Liver (tissue), 9 donors: Measurements from ENCODE around the gene CITED1. TPM values are rescaled to one million over a fixed set of nuclear protein-coding genes. Genes with fewer than 3 reads are reported as not detected.

ENCODE experiments used
- DNase-seq: peaks from one replicate; pipeline ENCODE4 v3.0.0-alpha.2; 2017; ENCODE audit warnings: low spot score
- H3K27ac ChIP-seq, 2 donors: one replicate each; pipeline ENCODE4 v1.7.0; 2013; ENCODE audit warnings: inconsistent platforms in 2 of 2, low read length in 2 of 2, control low read depth in 1 of 2, low read depth in 1 of 2, mild to moderate bottlenecking in 1 of 2
- H3K27me3 ChIP-seq, 4 donors: one replicate each; pipeline versions ENCODE4 v1.6.1 to v1.7.0; 2013; ENCODE audit warnings: low read length in 3 of 4, inconsistent platforms in 1 of 4, mild to moderate bottlenecking in 1 of 4, moderate library complexity in 1 of 4; ENCODE audit not compliant: control insufficient read depth in 4 of 4, insufficient read depth in 4 of 4
- H3K36me3 ChIP-seq, 4 donors: one replicate each; pipeline versions ENCODE4 v1.6.1 to v1.7.0; 2013; ENCODE audit warnings: low read length in 3 of 4, mild to moderate bottlenecking in 3 of 4, low read depth in 1 of 4, moderate library complexity in 1 of 4; ENCODE audit not compliant: control insufficient read depth in 4 of 4, insufficient read depth in 3 of 4
- H3K4me1 ChIP-seq, 4 donors: one replicate each; pipeline versions ENCODE4 v1.6.1 to v1.7.0; 2013; ENCODE audit warnings: low read length in 3 of 4, mild to moderate bottlenecking in 3 of 4, moderate library complexity in 1 of 4; ENCODE audit not compliant: control insufficient read depth in 4 of 4, insufficient read depth in 4 of 4
- H3K4me3 ChIP-seq, 3 donors: one replicate each; pipeline versions ENCODE4 v1.6.1 to v1.7.0; 2013; ENCODE audit warnings: low read length in 3 of 3, control low read depth in 1 of 3, low read depth in 1 of 3, mild to moderate bottlenecking in 1 of 3
- H3K9ac ChIP-seq, 2 donors: one replicate each; pipeline ENCODE4 v1.7.0; 2013; ENCODE audit warnings: low read length in 2 of 2, mild to moderate bottlenecking in 2 of 2, moderate library complexity in 2 of 2, control low read depth in 1 of 2, low read depth in 1 of 2
- H3K9me3 ChIP-seq, 4 donors: one replicate each; pipeline versions ENCODE4 v1.6.1 to v1.7.0; 2013; ENCODE audit warnings: low read length in 3 of 4; ENCODE audit not compliant: control insufficient read depth in 4 of 4
- EGR1 ChIP-seq, 2 donors: IDR thresholded peaks; 2 replicates each; pipeline ENCODE4 v1.6.1; 2016 to 2018; ENCODE audit warnings: antibody characterized with exemption in 2 of 2, low read depth in 2 of 2
- FOXA1 ChIP-seq: IDR thresholded peaks from 2 replicates; pipeline ENCODE4 v1.6.1; 2016; ENCODE audit warnings: antibody characterized with exemption
- GABPA ChIP-seq, 2 donors: IDR thresholded peaks in 1 of 2; conservative IDR thresholded peaks in 1 of 2; 2 replicates each; pipeline ENCODE4 v1.6.1; 2016; ENCODE audit warnings: antibody characterized with exemption in 2 of 2, mild to moderate bottlenecking in 1 of 2, moderate library complexity in 1 of 2
- HNF4A ChIP-seq, 2 donors: conservative IDR thresholded peaks; 2 replicates each; pipeline ENCODE4 v1.6.1; 2016; ENCODE audit warnings: antibody characterized with exemption in 2 of 2, mild to moderate bottlenecking in 2 of 2
- JUND ChIP-seq, 2 donors: IDR thresholded peaks; 2 replicates each; pipeline ENCODE4 v1.6.1; 2016; ENCODE audit warnings: antibody characterized with exemption in 2 of 2
- RAD21 ChIP-seq, 2 donors: IDR thresholded peaks; 2 replicates each; pipeline ENCODE4 v1.6.1; 2016; ENCODE audit warnings: antibody characterized with exemption in 2 of 2, mild to moderate bottlenecking in 2 of 2
- SP1 ChIP-seq: IDR thresholded peaks from 2 replicates; pipeline ENCODE4 v1.6.1; 2018; ENCODE audit warnings: antibody characterized with exemption, mild to moderate bottlenecking
- TAF1 ChIP-seq: conservative IDR thresholded peaks from 2 replicates; pipeline ENCODE4 v1.6.1; 2016; ENCODE audit warnings: antibody characterized with exemption, mild to moderate bottlenecking
- YY1 ChIP-seq: IDR thresholded peaks from 2 replicates; pipeline ENCODE4 v1.6.1; 2016; ENCODE audit warnings: antibody characterized with exemption, mild to moderate bottlenecking
- WGBS: extraction: QIAGEN DNeasy Blood & Tissue Kit; methylation state at CpG from one replicate; pipeline ENCODE4 v1.1.7; 2013; 5-methylcytosine and 5-hydroxymethylcytosine counted together
- polyA plus RNA-seq, 2 donors: library from polyadenylated mRNA; stranded (reverse) in 1 of 2; unstranded in 1 of 2; fragments of 200-250 nt in 1 of 2; fragments of >200 nt in 1 of 2; fragmentation: Nextera tagmentation in 1 of 2; extraction: Ambion mirVana in 1 of 2; gene quantifications; one replicate each; pipeline versions ENCODE4 v1.2.1 to v1.2.3, GENCODE V29; 2013 to 2015
- total RNA-seq, 2 donors: library from RNA; depleted of rRNA; stranded (reverse); fragments of >200 nt; gene quantifications; one replicate each; pipeline ENCODE4 v1.2.3, GENCODE V29; 2014
- TF ChIP-seq, protein P1 (sequence below): fragments of 150-350 bp; IDR thresholded peaks from 2 replicates; pipeline ENCODE4 v1.5.1; 2017; ENCODE audit warnings: improper control_type of control experiment, low read depth, low read length; ENCODE audit not compliant: missing input control
- TF ChIP-seq, protein P2 (sequence below): IDR thresholded peaks from 2 replicates; pipeline ENCODE4 v1.6.1; 2016; ENCODE audit warnings: antibody characterized with exemption
- TF ChIP-seq, protein P3 (sequence below): IDR thresholded peaks from 2 replicates; pipeline ENCODE4 v1.6.1; 2016; ENCODE audit warnings: antibody characterized with exemption, mild to moderate bottlenecking
- TF ChIP-seq, protein P4 (sequence below): IDR thresholded peaks from 2 replicates; pipeline ENCODE4 v1.6.1; 2016; ENCODE audit warnings: antibody characterized with exemption
- donor health status: healthy.
- donor health status: healthy.
- donor health status: healthy.
- donor health status: healthy.
- donor health status: healthy.

CITED1 gene
- total and polyA plus RNA-seq, 4 donors, result 0.09 TPM; not detected in 3

DNA sequence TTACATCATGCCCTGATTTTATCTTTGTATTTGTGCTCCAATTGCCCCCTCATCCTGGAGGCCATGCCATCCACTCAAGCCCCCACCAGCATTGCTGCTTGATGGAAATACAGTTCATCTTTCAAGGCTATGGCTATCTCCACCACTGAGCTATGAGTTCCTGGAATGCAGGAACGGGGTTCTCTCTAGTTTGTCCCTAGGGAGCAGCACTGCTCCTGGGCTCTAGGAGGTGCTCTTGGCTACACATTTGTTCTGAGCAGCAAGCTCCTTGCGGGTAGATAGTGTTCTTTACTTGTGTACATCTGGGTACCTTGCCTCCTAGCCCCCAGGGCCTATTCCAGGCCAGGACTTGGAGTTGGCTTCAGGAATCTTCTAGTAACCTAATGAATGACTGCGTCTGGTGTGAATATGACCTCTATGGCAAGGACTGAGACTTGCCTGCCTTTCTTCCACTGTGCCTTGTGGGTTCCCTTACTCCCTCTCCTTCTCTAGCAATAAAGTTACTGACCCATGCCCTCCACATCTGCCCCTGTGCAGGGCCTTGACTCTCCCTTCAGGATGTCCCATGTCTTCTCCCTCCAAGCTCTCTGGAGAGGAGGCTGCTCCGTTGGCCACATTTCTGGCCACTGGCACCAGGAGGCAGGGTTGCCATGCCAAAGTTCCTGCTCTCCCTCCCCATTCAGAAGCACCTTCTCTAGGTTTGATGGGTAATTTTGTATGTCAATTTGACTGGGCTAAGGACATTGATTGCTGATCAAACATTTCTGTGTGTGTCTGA, 7.6 kb downstream of the CITED1 start:
- 52% methylated on average over 4 of the region's 4 CpGs for WGBS
- H3K36me3 ChIP-seq, result no peaks in the 10 kb centered on the region
- H3K27ac ChIP-seq, result no peak overlapping the region
- no peaks in the 10 kb centered on the region for H3K4me1 ChIP-seq
- no peaks in the 10 kb centered on the region for H3K9me3 ChIP-seq
- H3K9ac ChIP-seq, result no peak overlapping the region
- TF ChIP-seq TAF1 (no peak), JUND (IDR thresholded peaks at IDR 0.05) (no peak), FOXA1 (no peak), YY1 (no peak), RAD21 (IDR thresholded peaks at IDR 0.05) (peak; percentile 53 to 70), SP1 (no peak), GABPA (IDR thresholded peaks at IDR 0.05 in 1 of 2, conservative IDR thresholded peaks at IDR 0.05 in 1 of 2) (no peak), HNF4A (conservative IDR thresholded peaks at IDR 0.05) (no peak)
- TF ChIP-seq, protein P1, sequence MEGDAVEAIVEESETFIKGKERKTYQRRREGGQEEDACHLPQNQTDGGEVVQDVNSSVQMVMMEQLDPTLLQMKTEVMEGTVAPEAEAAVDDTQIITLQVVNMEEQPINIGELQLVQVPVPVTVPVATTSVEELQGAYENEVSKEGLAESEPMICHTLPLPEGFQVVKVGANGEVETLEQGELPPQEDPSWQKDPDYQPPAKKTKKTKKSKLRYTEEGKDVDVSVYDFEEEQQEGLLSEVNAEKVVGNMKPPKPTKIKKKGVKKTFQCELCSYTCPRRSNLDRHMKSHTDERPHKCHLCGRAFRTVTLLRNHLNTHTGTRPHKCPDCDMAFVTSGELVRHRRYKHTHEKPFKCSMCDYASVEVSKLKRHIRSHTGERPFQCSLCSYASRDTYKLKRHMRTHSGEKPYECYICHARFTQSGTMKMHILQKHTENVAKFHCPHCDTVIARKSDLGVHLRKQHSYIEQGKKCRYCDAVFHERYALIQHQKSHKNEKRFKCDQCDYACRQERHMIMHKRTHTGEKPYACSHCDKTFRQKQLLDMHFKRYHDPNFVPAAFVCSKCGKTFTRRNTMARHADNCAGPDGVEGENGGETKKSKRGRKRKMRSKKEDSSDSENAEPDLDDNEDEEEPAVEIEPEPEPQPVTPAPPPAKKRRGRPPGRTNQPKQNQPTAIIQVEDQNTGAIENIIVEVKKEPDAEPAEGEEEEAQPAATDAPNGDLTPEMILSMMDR, result peak; percentile 24
- TF ChIP-seq, protein P2, sequence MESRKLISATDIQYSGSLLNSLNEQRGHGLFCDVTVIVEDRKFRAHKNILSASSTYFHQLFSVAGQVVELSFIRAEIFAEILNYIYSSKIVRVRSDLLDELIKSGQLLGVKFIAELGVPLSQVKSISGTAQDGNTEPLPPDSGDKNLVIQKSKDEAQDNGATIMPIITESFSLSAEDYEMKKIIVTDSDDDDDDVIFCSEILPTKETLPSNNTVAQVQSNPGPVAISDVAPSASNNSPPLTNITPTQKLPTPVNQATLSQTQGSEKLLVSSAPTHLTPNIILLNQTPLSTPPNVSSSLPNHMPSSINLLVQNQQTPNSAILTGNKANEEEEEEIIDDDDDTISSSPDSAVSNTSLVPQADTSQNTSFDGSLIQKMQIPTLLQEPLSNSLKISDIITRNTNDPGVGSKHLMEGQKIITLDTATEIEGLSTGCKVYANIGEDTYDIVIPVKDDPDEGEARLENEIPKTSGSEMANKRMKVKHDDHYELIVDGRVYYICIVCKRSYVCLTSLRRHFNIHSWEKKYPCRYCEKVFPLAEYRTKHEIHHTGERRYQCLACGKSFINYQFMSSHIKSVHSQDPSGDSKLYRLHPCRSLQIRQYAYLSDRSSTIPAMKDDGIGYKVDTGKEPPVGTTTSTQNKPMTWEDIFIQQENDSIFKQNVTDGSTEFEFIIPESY, result no peak
- TF ChIP-seq, protein P3, sequence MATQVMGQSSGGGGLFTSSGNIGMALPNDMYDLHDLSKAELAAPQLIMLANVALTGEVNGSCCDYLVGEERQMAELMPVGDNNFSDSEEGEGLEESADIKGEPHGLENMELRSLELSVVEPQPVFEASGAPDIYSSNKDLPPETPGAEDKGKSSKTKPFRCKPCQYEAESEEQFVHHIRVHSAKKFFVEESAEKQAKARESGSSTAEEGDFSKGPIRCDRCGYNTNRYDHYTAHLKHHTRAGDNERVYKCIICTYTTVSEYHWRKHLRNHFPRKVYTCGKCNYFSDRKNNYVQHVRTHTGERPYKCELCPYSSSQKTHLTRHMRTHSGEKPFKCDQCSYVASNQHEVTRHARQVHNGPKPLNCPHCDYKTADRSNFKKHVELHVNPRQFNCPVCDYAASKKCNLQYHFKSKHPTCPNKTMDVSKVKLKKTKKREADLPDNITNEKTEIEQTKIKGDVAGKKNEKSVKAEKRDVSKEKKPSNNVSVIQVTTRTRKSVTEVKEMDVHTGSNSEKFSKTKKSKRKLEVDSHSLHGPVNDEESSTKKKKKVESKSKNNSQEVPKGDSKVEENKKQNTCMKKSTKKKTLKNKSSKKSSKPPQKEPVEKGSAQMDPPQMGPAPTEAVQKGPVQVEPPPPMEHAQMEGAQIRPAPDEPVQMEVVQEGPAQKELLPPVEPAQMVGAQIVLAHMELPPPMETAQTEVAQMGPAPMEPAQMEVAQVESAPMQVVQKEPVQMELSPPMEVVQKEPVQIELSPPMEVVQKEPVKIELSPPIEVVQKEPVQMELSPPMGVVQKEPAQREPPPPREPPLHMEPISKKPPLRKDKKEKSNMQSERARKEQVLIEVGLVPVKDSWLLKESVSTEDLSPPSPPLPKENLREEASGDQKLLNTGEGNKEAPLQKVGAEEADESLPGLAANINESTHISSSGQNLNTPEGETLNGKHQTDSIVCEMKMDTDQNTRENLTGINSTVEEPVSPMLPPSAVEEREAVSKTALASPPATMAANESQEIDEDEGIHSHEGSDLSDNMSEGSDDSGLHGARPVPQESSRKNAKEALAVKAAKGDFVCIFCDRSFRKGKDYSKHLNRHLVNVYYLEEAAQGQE, result no peak
- TF ChIP-seq, protein P4, sequence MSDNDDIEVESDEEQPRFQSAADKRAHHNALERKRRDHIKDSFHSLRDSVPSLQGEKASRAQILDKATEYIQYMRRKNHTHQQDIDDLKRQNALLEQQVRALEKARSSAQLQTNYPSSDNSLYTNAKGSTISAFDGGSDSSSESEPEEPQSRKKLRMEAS, result no peak
- DNase-seq, result no peak
- H3K27me3 ChIP-seq, result peaks cover 0 to 2% (median 0%) of the 10 kb centered on the region in 4 donors
- no peak overlapping the region for H3K4me3 ChIP-seq

DNA sequence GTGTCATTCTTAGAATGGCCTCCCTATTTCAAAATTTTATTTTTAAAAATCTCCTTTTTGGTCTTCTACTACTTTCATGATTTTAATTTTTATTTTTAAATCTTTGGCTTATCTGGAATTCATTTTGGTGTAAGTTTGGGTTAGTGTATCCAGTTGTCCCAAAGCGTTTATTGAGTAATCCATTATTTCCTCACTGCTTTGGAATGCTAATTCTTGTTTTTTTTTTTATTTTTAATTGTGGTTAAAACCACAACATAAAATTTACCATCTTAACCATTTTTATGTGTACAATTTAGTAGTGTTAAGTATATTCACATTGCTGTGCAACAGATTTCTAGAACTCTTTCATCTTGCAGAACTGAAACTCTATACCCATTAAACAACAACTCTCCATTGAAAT, 8.7 kb downstream of the CITED1 start:
- no peak for DNase-seq
- peaks cover 0 to 2% (median 0%) of the 10 kb centered on the region in 4 donors for H3K27me3 ChIP-seq
- WGBS, result 80% methylated on average over 1 of the region's 1 CpG

More for the DNA sequence above, 8.7 kb downstream of the CITED1 start:
- H3K4me3 ChIP-seq, result no peak overlapping the region
- no peaks in the 10 kb centered on the region for H3K9me3 ChIP-seq
- H3K27ac ChIP-seq, result no peak overlapping the region
- TF ChIP-seq HNF4A (conservative IDR thresholded peaks at IDR 0.05) (no peak), TAF1 (no peak), GABPA (IDR thresholded peaks at IDR 0.05 in 1 of 2, conservative IDR thresholded peaks at IDR 0.05 in 1 of 2) (no peak), EGR1 (IDR thresholded peaks at IDR 0.05; ENCODE audit: low read depth in 2 of 2) (no peak)
- TF ChIP-seq, protein P1, result no peak
- H3K9ac ChIP-seq, result no peak overlapping the region
- no peaks in the 10 kb centered on the region for H3K36me3 ChIP-seq
- H3K4me1 ChIP-seq, result no peaks in the 10 kb centered on the region
